GM18526 (cell line): ENCODE measurements around the gene DOCK3.

Experiments
- POLR2A ChIP-seq: IDR thresholded peaks from 3 replicates; pipeline ENCODE4 v1.6.1; 2011; ENCODE audit not compliant: insufficient read length; ENCODE audit errors: extremely low read depth

Gene DOCK3

GRCh38 chr3:50660386-50660785 is 14.3 kb upstream of the DOCK3 start:
- TF ChIP-seq POLR2A = no peak

- no peak for TF ChIP-seq POLR2A
Observed at GRCh38 chr3:50661321-50661837, 13.3 kb upstream of the DOCK3 start.

DNA sequence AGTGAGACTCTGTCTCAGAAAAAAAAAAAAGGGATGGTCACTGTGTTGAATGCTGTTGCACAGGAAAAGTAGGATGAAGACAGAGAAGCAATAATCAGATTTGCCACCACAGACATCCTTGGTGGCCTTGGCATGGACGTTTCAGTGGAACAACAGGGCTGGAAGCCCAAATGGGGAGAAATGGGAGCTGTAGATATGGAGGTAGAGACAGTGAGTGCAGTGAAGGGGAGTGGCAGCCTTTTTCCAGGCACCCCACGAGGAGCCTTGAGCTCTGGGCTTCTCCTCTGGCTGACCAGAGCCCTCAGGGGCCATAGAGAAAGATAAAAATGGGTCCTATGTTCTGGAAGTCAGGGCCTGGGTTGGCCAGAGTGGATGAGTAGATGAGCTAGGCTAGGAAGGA is 12.3 kb upstream of the DOCK3 start:
- TF ChIP-seq POLR2A = no peak

DNA sequence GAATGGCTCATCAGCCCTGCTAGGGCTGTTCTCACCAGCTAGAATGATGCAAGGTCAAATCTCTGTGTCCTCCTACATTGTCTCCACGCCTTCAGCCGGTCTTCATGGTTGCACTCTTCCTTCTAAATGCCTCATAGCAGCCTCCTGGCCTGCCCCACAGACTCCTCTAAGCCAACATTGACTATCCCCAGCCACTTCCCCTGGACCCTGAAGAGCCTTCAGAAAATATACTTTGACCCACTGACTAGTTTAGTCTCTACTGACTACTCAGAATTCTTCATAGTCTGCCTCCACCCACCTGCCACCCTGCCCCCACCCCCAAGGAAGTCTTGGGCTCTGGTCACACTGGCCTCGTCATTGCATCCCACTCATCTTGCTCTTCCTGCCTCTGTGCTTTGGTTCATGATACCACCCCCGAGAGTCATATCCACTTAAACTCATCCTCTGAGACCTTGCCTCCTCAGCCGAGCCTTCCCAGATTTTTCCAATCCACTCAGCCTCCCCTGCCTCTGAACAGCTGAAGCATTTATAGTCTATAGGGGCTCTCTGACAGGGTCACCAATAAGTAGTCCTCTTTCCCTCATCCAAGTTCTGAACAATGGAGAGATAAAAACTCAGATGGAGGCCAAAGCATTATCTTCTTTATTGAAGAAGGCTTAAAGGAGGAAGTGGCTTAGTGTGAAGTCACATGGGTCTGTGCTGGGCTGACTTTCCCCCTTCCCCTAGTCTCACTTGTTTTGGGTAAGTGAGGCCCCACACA is 9.5 kb upstream of the DOCK3 start:
- no peak for TF ChIP-seq POLR2A

DNA sequence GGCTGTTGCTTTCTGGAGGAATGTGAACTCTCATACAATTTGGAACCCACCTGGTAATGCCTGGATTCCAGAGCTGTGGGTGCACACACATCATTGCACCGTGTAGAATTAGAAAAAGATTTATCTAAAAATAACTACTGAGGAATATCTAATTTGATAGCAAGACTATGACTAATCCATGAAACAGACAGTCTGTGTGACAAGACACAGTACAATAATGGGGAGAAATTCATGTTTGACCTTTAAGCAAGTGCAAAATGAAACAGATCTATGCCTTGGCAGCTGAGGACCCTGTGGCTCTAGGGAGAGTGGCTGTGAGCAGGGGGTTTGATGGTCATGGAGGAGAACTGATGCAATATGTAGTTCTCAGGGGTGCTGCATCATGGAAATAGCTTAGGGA is 7.9 kb upstream of the DOCK3 start:
- no peak for TF ChIP-seq POLR2A

- no peak for TF ChIP-seq POLR2A
Observed at GRCh38 chr3:50671331-50671730, 3.4 kb upstream of the DOCK3 start.

DNA sequence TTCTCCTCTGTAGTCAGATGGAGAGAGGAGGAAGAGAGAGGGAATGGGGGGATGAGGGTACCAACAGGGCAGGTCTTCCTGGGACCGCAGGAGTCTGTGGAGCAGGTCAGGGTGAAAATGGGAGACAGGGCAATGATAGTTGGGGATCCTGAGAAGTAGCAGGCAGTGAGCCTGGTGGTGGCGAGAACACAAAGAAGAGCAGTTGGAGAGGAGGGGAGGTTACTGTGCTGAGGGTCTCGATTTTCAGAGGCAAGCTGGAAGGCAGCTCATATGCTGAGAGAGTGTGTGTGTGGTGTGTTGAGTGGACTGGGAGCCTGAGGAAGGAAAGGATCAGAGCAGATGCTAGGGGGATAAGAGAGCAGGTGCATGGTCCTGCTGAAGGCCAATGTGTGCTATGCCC is 2.1 kb upstream of the DOCK3 start:
- no peak for TF ChIP-seq POLR2A

DNA sequence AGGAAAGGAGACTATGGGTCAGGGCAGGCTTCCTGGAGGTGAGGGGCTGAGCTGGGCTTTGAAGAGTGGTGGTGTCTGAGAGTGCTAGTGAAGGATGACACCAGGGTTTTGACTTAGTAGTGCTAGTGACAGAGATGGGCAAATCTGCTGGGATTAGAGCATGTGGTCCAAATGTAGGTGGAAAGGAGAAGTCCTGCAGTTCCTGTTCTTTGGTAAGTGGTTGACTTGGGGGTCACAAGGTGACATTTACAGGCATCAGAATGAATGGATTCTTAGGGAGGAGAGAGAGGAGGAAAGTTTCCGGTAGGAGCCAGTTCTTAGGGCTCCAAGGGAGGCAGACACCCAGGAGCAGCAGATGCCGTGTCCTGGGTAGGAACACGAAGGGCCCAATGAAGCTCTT is 796 bp upstream of the DOCK3 start:
- TF ChIP-seq POLR2A = no peak

GRCh38 chr3:50675179-50676030 is 678 bp downstream of the DOCK3 start:
- no peak for TF ChIP-seq POLR2A

DNA sequence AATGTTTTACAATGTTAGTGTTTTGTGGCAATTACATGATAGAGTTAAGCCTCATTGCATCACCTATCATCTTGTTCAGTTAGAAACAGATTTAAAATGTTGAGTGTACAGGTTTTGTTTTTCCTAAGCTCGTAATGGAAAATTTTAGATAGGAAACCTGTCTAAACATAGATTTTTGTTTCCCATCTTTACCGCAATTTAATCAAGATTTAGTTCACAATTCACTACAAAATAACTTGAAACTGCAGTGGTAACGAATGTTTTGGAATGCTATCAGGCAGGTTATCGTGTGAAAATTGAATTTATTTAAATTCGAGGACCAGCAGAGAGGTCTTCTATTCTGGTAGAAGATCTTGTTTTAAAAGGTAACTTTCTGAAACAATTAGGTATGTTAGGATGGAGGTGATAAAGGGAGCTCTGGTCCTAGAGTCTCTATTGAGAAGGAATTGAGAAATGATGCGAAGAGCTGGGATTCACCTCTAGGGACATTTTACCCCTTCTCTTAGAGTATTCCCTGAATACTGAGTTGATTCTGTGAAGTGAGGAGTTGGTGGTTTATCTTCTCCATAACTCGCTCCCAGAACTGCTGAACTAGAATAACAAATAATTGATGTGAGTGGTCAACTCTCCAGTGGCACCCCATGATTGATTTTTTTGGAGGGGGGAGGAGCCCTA is 1.4 kb downstream of the DOCK3 start:
- TF ChIP-seq POLR2A = no peak

DNA sequence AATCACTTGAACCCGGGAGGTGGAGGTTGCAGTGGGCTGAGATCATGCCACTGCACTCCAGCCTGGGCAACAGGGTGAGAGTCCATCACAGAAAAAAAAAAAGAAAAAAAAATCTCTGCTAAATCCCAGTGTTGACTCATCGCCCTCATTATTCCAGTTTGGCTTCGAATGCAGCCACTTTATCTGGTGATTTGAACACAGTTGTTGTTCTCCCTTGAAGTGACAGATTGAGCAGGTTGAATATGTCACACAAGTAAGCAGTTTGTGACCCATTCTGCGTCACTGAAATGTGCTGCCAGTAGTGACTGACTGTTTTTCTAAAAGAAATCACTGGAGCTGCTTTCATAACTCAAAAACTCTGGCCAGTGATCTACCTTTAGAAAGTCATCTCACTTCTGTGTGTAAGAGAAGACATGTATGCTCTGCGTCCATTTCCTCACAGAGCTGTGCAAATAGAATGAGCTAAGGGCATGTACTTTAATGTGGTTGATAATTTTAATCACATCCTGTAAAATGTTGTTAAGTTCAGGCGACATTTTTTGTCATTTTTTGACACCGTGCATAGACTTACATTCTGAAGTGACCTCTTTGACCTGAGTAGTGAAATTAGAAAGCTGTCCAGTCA is 12.5 kb downstream of the DOCK3 start:
- TF ChIP-seq POLR2A = no peak

- no peak for TF ChIP-seq POLR2A
Observed at GRCh38 chr3:50687916-50688315, 13.2 kb downstream of the DOCK3 start.

DNA sequence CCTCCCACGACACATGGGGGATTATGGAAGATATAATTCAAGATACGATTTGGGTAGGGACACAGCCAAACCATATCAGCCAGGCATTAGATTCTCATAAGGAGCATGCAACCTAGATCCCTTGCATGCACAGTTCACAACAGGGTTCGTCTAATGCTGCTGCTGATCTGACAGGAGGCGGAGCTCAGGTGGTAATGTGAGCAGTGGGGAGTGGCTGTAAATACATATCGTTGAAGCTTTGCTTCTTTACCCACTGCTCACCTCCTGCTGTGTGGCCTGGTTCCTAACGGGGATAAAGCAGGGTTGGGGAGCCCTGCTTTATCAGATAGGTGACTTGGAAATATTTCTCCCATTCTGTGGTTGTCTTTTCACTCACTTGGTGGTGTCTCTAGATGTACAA is 14.8 kb downstream of the DOCK3 start:
- no peak for TF ChIP-seq POLR2A

DNA sequence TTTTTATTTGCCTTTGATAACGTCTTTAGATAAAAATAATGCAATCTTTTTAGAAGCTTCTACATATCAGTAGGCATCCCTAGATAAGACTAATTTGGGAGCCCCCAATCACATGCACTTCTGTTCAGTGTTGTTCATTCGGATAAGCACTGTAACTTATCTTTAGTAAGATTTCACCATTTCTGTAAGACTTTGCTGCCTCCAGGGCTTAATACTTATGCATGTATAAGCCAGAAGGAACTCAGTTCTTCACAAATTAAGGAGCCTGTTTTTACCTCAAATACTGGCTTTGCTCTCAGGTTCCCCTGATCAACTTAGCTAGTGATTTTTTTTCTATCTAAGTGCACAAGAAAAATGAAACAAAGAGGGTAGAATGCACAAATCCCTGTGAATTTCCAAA is 20.3 kb downstream of the DOCK3 start:
- no peak for TF ChIP-seq POLR2A

- TF ChIP-seq POLR2A = no peak
Observed at GRCh38 chr3:50696276-50696675, 21.5 kb downstream of the DOCK3 start.
